Neural progenitor cell (in vitro differentiated cells): Measurements from ENCODE around the gene KDM7A. TPM values are rescaled to one million over a fixed set of nuclear protein-coding genes. Genes with fewer than 3 reads are reported as not detected.

Source experiments
- DNase-seq: peaks from one replicate; pipeline ENCODE4 v3.0.0-alpha.2; 2016; ENCODE audit warnings: low spot score
- H2AFZ ChIP-seq: fragments of 200-600 bp; sonication (generic); replicated peaks from 2 replicates; pipeline ENCODE4 v1.6.1; 2016; ENCODE audit warnings: antibody characterized with exemption
- H3F3A ChIP-seq: fragments of 200-600 bp; sonication (generic); 2 replicates; pipeline ENCODE4 v1.6.1; 2016; ENCODE audit warnings: antibody characterized with exemption, low read depth
- H3K27ac ChIP-seq: fragments of 200-600 bp; sonication (generic); 2 replicates; pipeline ENCODE4 v1.5.1; 2016; ENCODE audit warnings: mild to moderate bottlenecking
- H3K27me3 ChIP-seq: fragments of 200-600 bp; sonication (generic); 2 replicates; pipeline ENCODE4 v1.6.1; 2016; ENCODE audit warnings: mild to moderate bottlenecking, moderate library complexity
- H3K36me3 ChIP-seq: fragments of 200-600 bp; sonication (generic); 2 replicates; pipeline ENCODE4 v1.5.1; 2016
- H3K4me1 ChIP-seq: fragments of 200-600 bp; sonication (generic); 2 replicates; pipeline ENCODE4 v1.6.1; 2016; ENCODE audit warnings: mixed run types
- H3K4me2 ChIP-seq: fragments of 200-600 bp; sonication (generic); 2 replicates; pipeline ENCODE4 v1.6.1; 2016
- H3K4me3 ChIP-seq: fragments of 200-600 bp; sonication (generic); 2 replicates; pipeline ENCODE4 v1.5.1; 2016
- H3K79me2 ChIP-seq: fragments of 200-600 bp; sonication (generic); 2 replicates; pipeline ENCODE4 v1.6.1; 2016; ENCODE audit warnings: low read depth
- H3K9ac ChIP-seq: fragments of 200-600 bp; sonication (generic); 2 replicates; pipeline ENCODE4 v1.6.1; 2016
- H3K9me3 ChIP-seq: fragments of 200-600 bp; sonication (generic); 2 replicates; pipeline ENCODE4 v1.5.1; 2016; ENCODE audit warnings: low read depth
- H4K20me1 ChIP-seq: fragments of 200-600 bp; sonication (generic); 2 replicates; pipeline ENCODE4 v1.6.1; 2016; ENCODE audit warnings: low read depth
- H3K27ac Mint-ChIP-seq: 3 replicates; pipeline ENCODE4 v1.8.0; 2021; ENCODE audit warnings: mixed read lengths
- H3K27me3 Mint-ChIP-seq: 2 replicates; pipeline ENCODE4 v1.8.0; 2022; ENCODE audit warnings: low read depth, mild to moderate bottlenecking, inconsistent platforms, moderate library complexity, mixed read lengths; ENCODE audit not compliant: insufficient read depth
- H3K36me3 Mint-ChIP-seq: 3 replicates; pipeline ENCODE4 v1.8.0; 2021; ENCODE audit warnings: mixed read lengths
- H3K4me1 Mint-ChIP-seq: 3 replicates; pipeline ENCODE4 v1.8.0; 2021; ENCODE audit warnings: mixed read lengths
- H3K4me3 Mint-ChIP-seq: 3 replicates; pipeline ENCODE4 v1.8.0; 2021; ENCODE audit warnings: mild to moderate bottlenecking, moderate library complexity, mixed read lengths
- H3K9me3 Mint-ChIP-seq: 3 replicates; pipeline ENCODE4 v1.8.0; 2020; ENCODE audit warnings: mixed read lengths
- CTCF ChIP-seq: fragments of 200-600 bp; sonication (generic); IDR thresholded peaks from 2 replicates; pipeline ENCODE4 v1.5.1; 2017; ENCODE audit warnings: antibody characterized with exemption, mild to moderate bottlenecking
- EZH2 ChIP-seq: fragments of 200-600 bp; sonication (generic); IDR thresholded peaks from 2 replicates; pipeline ENCODE4 v1.6.1; 2017; ENCODE audit warnings: antibody characterized with exemption, mild to moderate bottlenecking, moderate library complexity
- EZH2phosphoT487 ChIP-seq: fragments of 200-600 bp; sonication (generic); IDR thresholded peaks from 2 replicates; pipeline ENCODE4 v1.6.1; 2017; ENCODE audit warnings: antibody characterized with exemption
- total RNA-seq: library from RNA; depleted of rRNA; stranded (reverse); fragments of >200 nt; gene quantifications from 2 replicates; pipeline ENCODE4 v1.2.3, GENCODE V29; 2015; ENCODE audit warnings: low replicate concordance

Gene KDM7A
- total RNA-seq, 1 donor from 2014 or later: 13.6 TPM

GRCh38 chr7:140192176-140192575 is 15.4 kb upstream of the KDM7A start:
- Histone ChIP-seq H3K36me3 (no peaks in the 10 kb centered on the region), H3K27ac (no peak overlapping the region), H3K9me3 (no peaks in the 10 kb centered on the region), H3K4me1 (no peaks in the 10 kb centered on the region), H2AFZ (no peak overlapping the region), H3K79me2 (no peaks in the 10 kb centered on the region), H4K20me1 (no peaks in the 10 kb centered on the region), H3K9ac (no peak overlapping the region), H3K4me2 (no peak overlapping the region), H3K4me3 (no peak overlapping the region), H3F3A (no peaks in the 10 kb centered on the region), H3K27me3 (no peaks in the 10 kb centered on the region)
- Mint-ChIP-seq H3K4me1 (no peaks in the 10 kb centered on the region), H3K4me3 (no peak overlapping the region), H3K27me3 (peaks cover 2% of the 10 kb centered on the region), H3K9me3 (no peaks in the 10 kb centered on the region), H3K36me3 (no peaks in the 10 kb centered on the region), H3K27ac (no peak overlapping the region)
- no peak for TF ChIP-seq CTCF
- TF ChIP-seq EZH2: no peak
- TF ChIP-seq EZH2phosphoT487: no peak
- DNase-seq: no peak

- H3K27me3 ChIP-seq: no peaks in the 10 kb centered on the region
- H3K36me3 Mint-ChIP-seq: no peaks in the 10 kb centered on the region
- no peaks in the 10 kb centered on the region for H3K9me3 ChIP-seq
- DNase-seq: no peak
- H2AFZ ChIP-seq: no peak overlapping the region
- H3K9me3 Mint-ChIP-seq: no peaks in the 10 kb centered on the region
- H3K4me3 Mint-ChIP-seq: no peak overlapping the region
- no peaks in the 10 kb centered on the region for H3K36me3 ChIP-seq
- H3F3A ChIP-seq: no peaks in the 10 kb centered on the region
- no peaks in the 10 kb centered on the region for H3K4me1 ChIP-seq
- H3K27me3 Mint-ChIP-seq: peaks cover 2% of the 10 kb centered on the region
- H3K27ac ChIP-seq: no peak overlapping the region
- H3K4me2 ChIP-seq: no peak overlapping the region
- no peak overlapping the region for H3K9ac ChIP-seq
- no peak for TF ChIP-seq EZH2
- no peak for TF ChIP-seq EZH2phosphoT487
- TF ChIP-seq CTCF: no peak
- no peaks in the 10 kb centered on the region for H4K20me1 ChIP-seq
- no peaks in the 10 kb centered on the region for H3K4me1 Mint-ChIP-seq
- H3K79me2 ChIP-seq: no peaks in the 10 kb centered on the region
- no peak overlapping the region for H3K27ac Mint-ChIP-seq
- no peak overlapping the region for H3K4me3 ChIP-seq
Observed at GRCh38 chr7:140190588-140190987, 13.8 kb upstream of the KDM7A start.

- no peak for TF ChIP-seq EZH2
- TF ChIP-seq CTCF: no peak
- no peak for TF ChIP-seq EZH2phosphoT487
- Histone ChIP-seq H3K9me3 (no peaks in the 10 kb centered on the region), H3K4me2 (no peak overlapping the region), H3K79me2 (no peaks in the 10 kb centered on the region), H3K27me3 (no peaks in the 10 kb centered on the region), H3K27ac (no peak overlapping the region), H3K36me3 (no peaks in the 10 kb centered on the region), H4K20me1 (no peaks in the 10 kb centered on the region), H3K9ac (no peak overlapping the region), H3K4me1 (no peaks in the 10 kb centered on the region), H3K4me3 (no peak overlapping the region), H3F3A (no peaks in the 10 kb centered on the region), H2AFZ (no peak overlapping the region)
- H3K9me3 Mint-ChIP-seq: no peaks in the 10 kb centered on the region
- H3K4me1 Mint-ChIP-seq: no peaks in the 10 kb centered on the region
- no peak overlapping the region for H3K27ac Mint-ChIP-seq
- peaks cover under 1% of the 10 kb centered on the region for H3K27me3 Mint-ChIP-seq
- no peaks in the 10 kb centered on the region for H3K36me3 Mint-ChIP-seq
- H3K4me3 Mint-ChIP-seq: no peak overlapping the region
- no peak for DNase-seq
Observed at GRCh38 chr7:140189917-140190316, 13.1 kb upstream of the KDM7A start.

- peaks cover under 1% of the 10 kb centered on the region for H3K4me1 ChIP-seq
- no peak for TF ChIP-seq EZH2
- no peak for TF ChIP-seq CTCF
- TF ChIP-seq EZH2phosphoT487: no peak
- peaks cover 15% of the 10 kb centered on the region for H3K27me3 Mint-ChIP-seq
Observed at GRCh38 chr7:140182917-140183316, 6.1 kb upstream of the KDM7A start.

More at GRCh38 chr7:140182917-140183316, 6.1 kb upstream of the KDM7A start:
- Histone ChIP-seq H3K9ac (no peak overlapping the region), H3K36me3 (no peaks in the 10 kb centered on the region), H3F3A (peaks cover under 1% of the 10 kb centered on the region), H3K79me2 (no peaks in the 10 kb centered on the region), H4K20me1 (no peaks in the 10 kb centered on the region), H3K4me2 (no peak overlapping the region), H2AFZ (no peak overlapping the region), H3K9me3 (no peaks in the 10 kb centered on the region), H3K4me3 (no peak overlapping the region), H3K27ac (no peak overlapping the region), H3K27me3 (peaks cover 48% of the 10 kb centered on the region)
- Mint-ChIP-seq H3K27ac (no peak overlapping the region), H3K4me1 (peaks cover under 1% of the 10 kb centered on the region), H3K36me3 (no peaks in the 10 kb centered on the region), H3K4me3 (no peak overlapping the region), H3K9me3 (peaks cover 2% of the 10 kb centered on the region)
- DNase-seq: no peak
